ENCODE data around the gene LPO.

- TF ChIP-seq CTCF (IDR thresholded peaks at IDR 0.05) (no peak), POLR2A (IDR thresholded peaks at IDR 0.05) (no peak), POLR2AphosphoS5 (IDR thresholded peaks at IDR 0.05) (no peak), EP300 (IDR thresholded peaks at IDR 0.05) (no peak)
These were observed 30.9 kb upstream of the LPO start for GRCh38 chr17:58207451-58207850.
